ENCODE data around the gene NBDY.
"Not testable (repeated sequence)": the region's sequence is repeated elsewhere in the genome, so short reads cannot be mapped to it uniquely, and the experiment has no call there.

The NBDY gene

GRCh38 chrX:56729152-56729850 lies at the start of gene NBDY:
Gene NBDY (plus strand): TSS chrX:56729243. CDS start chrX:56729354, 111 bp downstream.
- DNase-seq (ENCODE audit: extremely low spot score) = peak; percentile 15
- POLR2A ChIA-PET = no interaction called here
- TF ChIP-seq CTCF (IDR thresholded peaks at IDR 0.05; ENCODE audit: control extremely low read depth, extremely low read depth, low read depth, missing control alignments) = no peak
- CTCF ChIA-PET = interaction anchor here (0.9 to 4.5 kb wide), 4 partner anchors 35 to 482 kb away, joined by 3 to 39 read pairs (median 4); no protein-coding TSS in a partner anchor

- DNase-seq (ENCODE audit: extremely low spot score); CTCF ChIA-PET; POLR2A ChIA-PET: not testable (repeated sequence)
Measured at GRCh38 chrX:56704530-56704929, 24.5 kb upstream of the NBDY start.

GRCh38 chrX:56726605-56727004 lies 2.4 kb upstream of the NBDY start:
- ChIA-PET CTCF (interaction anchor here (1.4 to 4.5 kb wide), 4 partner anchors 252 to 1667 kb away, joined by 3 to 39 read pairs (median 4); no protein-coding TSS in a partner anchor), POLR2A (no interaction called here)
- DNase-seq (ENCODE audit: extremely low spot score) = peak; percentile 20
- peak; percentile 47 for TF ChIP-seq CTCF (IDR thresholded peaks at IDR 0.05; ENCODE audit: control extremely low read depth, extremely low read depth, low read depth, missing control alignments)

- no peak for DNase-seq (ENCODE audit: extremely low spot score)
- TF ChIP-seq CTCF (IDR thresholded peaks at IDR 0.05; ENCODE audit: control extremely low read depth, extremely low read depth, low read depth, missing control alignments) = no peak
- POLR2A ChIA-PET = no interaction called here
- CTCF ChIA-PET = interaction anchor here (1.1 to 4.5 kb wide), 8 partner anchors 251 to 1668 kb away, joined by 3 to 39 read pairs (median 3); no protein-coding TSS in a partner anchor
Measured at GRCh38 chrX:56727531-56727930, 1.5 kb upstream of the NBDY start.

GRCh38 chrX:56728321-56728720 lies 722 bp upstream of the NBDY start:
- CTCF ChIA-PET = interaction anchor here (0.9 to 4.5 kb wide), 6 partner anchors 36 to 811 kb away, joined by 3 to 39 read pairs (median 4); no protein-coding TSS in a partner anchor
- POLR2A ChIA-PET = no interaction called here
- no peak for DNase-seq (ENCODE audit: extremely low spot score)
- no peak for TF ChIP-seq CTCF (IDR thresholded peaks at IDR 0.05; ENCODE audit: control extremely low read depth, extremely low read depth, low read depth, missing control alignments)

GRCh38 chrX:56728752-56729151 lies 291 bp upstream of the NBDY start:
- POLR2A ChIA-PET = no interaction called here
- no peak for TF ChIP-seq CTCF (IDR thresholded peaks at IDR 0.05; ENCODE audit: control extremely low read depth, extremely low read depth, low read depth, missing control alignments)
- CTCF ChIA-PET = interaction anchor here (0.9 to 4.5 kb wide), 6 partner anchors 36 to 811 kb away, joined by 3 to 39 read pairs (median 4); no protein-coding TSS in a partner anchor
- DNase-seq (ENCODE audit: extremely low spot score) = no peak

GRCh38 chrX:56733459-56734046 lies 4.5 kb downstream of the NBDY start:
- POLR2A ChIA-PET = no interaction called here
- TF ChIP-seq CTCF (IDR thresholded peaks at IDR 0.05; ENCODE audit: control extremely low read depth, extremely low read depth, low read depth, missing control alignments) = peak; percentile 44
- peak; percentile 23 for DNase-seq (ENCODE audit: extremely low spot score)

More at GRCh38 chrX:56733459-56734046, 4.5 kb downstream of the NBDY start:
- CTCF ChIA-PET = interaction anchor here (0.8 to 2.1 kb wide), 6 partner anchors 11 to 1008 kb away, joined by 3 to 9 read pairs (median 4); no protein-coding TSS in a partner anchor
